Endothelial cell (in vitro differentiated cells): ENCODE data around the gene LOXL3. TPM values are rescaled to one million over a fixed set of nuclear protein-coding genes. Genes with fewer than 3 reads are reported as not detected.
A peak's percentile ranks its signal among the peaks of the same experiment; 100 is the strongest.

ENCODE experiments used
- DNase-seq: peaks from one replicate; pipeline ENCODE4 v3.0.0; 2021; ENCODE audit warnings: low spot score
- H3K27ac Mint-ChIP-seq: one replicate; pipeline ENCODE4 v1.8.0; 2021; ENCODE audit warnings: mixed read lengths, inconsistent platforms; ENCODE audit not compliant: unreplicated experiment
- H3K27me3 Mint-ChIP-seq: one replicate; pipeline ENCODE4 v1.8.0; 2021; ENCODE audit warnings: mild to moderate bottlenecking, moderate library complexity, mixed read lengths, inconsistent platforms; ENCODE audit not compliant: unreplicated experiment
- H3K36me3 Mint-ChIP-seq: one replicate; pipeline ENCODE4 v1.8.0; 2021; ENCODE audit warnings: mild to moderate bottlenecking, low read depth, mixed read lengths, inconsistent platforms; ENCODE audit not compliant: unreplicated experiment
- H3K4me1 Mint-ChIP-seq: one replicate; pipeline ENCODE4 v1.8.0; 2021; ENCODE audit warnings: mild to moderate bottlenecking, mixed read lengths, inconsistent platforms; ENCODE audit not compliant: unreplicated experiment
- H3K4me3 Mint-ChIP-seq: one replicate; pipeline ENCODE4 v1.8.0; 2021; ENCODE audit warnings: mild to moderate bottlenecking, mixed read lengths, inconsistent platforms; ENCODE audit not compliant: unreplicated experiment
- H3K9me3 Mint-ChIP-seq: one replicate; pipeline ENCODE4 v1.8.0; 2021; ENCODE audit warnings: mixed read lengths, inconsistent platforms; ENCODE audit not compliant: unreplicated experiment
- CTCF ChIP-seq: fragments of 200-600 bp; sonication (generic); IDR thresholded peaks from one replicate; pipeline ENCODE4 v1.5.0; 2021; ENCODE audit warnings: antibody characterized with exemption; ENCODE audit not compliant: unreplicated experiment
- total RNA-seq: library from RNA; stranded (reverse); fragmentation: NEBNext Ultra II Directional; extraction: Animal tissue kit (Norgen Biotek cat#: 25700); gene quantifications from one replicate; pipeline ENCODE4 v1.2.1, GENCODE V29; 2021; ENCODE audit not compliant: unreplicated experiment

Gene LOXL3
- total RNA-seq, 1 donor from 2014 or later: 10.0 TPM

- Mint-ChIP-seq H3K36me3 (peaks cover 33% of the 10 kb centered on the region), H3K27me3 (peaks cover 12% of the 10 kb centered on the region), H3K4me1 (peaks cover 18% of the 10 kb centered on the region), H3K4me3 (peak overlapping the region; percentile 62), H3K27ac (peak overlapping the region; percentile 25), H3K9me3 (no peaks in the 10 kb centered on the region)
- no peak for TF ChIP-seq CTCF
- no peak for DNase-seq
These were observed 22.1 kb downstream of the LOXL3 start for GRCh38 chr2:74531666-74532065.

DNA sequence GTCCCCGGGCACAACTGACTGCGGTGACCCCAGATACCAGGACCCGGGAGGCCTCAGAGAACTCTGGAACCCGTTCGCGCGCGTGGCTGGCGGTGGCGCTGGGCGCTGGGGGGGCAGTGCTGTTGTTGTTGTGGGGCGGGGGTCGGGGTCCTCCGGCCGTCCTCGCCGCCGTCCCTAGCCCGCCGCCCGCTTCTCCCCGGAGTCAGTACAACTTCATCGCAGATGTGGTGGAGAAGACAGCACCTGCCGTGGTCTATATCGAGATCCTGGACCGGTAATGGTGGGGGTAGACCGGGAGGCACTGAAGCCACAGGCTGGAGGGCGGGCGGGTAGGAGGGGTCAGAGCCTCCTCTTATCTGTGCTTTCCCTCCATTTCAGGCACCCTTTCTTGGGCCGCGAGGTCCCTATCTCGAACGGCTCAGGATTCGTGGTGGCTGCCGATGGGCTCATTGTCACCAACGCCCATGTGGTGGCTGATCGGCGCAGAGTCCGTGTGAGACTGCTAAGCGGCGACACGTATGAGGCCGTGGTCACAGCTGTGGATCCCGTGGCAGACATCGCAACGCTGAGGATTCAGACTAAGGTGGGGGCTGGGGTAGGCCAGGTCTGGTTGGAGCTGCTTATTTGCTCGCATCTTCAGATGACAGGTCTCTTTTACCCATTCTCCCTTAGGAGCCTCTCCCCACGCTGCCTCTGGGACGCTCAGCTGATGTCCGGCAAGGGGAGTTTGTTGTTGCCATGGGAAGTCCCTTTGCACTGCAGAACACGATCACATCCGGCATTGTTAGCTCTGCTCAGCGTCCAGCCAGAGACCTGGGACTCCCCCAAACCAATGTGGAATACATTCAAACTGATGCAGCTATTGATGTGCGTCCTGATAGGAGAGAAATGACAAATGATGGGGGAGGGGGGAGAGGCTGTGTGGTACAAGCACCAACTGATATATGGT lies 23.2 kb downstream of the LOXL3 start:
- Mint-ChIP-seq H3K4me1 (peaks cover 26% of the 10 kb centered on the region), H3K4me3 (peak overlapping the region; percentile 87), H3K9me3 (no peaks in the 10 kb centered on the region), H3K27ac (peak overlapping the region; percentile 48), H3K36me3 (peaks cover 39% of the 10 kb centered on the region), H3K27me3 (peaks cover 12% of the 10 kb centered on the region)
- peak; percentile 29 for DNase-seq
- no peak for TF ChIP-seq CTCF

DNA sequence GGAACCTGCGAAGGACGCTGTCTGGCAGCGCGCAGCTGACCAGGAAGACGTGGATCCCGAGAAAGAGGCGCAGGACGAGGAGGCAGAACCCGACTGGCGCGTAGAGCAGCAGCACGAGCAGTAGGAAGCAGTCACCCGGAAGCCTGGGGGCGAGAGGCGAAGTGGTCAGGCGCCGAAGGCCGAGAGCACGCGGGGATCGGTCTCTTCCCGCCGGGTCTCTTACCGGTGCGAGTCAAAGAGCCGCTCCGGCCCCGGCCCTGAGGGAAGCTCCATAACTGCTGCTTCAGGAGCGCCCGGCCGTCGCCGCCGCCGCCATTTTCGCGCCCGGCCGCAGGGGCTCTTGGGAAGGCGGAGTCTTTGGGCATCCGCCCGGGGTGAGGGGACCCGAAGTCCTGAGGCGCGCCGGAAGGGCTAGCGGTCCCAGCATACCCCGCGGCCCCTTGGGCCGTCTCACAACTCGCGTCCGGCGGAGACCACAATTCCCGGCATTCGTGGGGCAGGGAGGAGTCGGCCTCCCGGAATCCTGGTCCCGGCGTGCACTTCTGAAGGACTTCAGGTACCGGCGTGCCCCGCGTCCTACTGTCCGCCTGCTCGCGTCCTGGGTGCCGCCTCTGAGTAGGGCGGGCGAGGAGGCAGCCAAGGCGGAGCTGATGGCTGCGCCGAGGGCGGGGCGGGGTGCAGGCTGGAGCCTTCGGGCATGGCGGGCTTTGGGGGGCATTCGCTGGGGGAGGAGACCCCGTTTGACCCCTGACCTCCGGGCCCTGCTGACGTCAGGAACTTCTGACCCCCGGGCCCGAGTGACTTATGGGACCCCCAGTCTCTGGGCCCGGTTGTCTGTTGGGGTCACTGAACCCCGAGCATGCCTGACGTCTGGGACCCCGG lies 24.1 kb downstream of the LOXL3 start, which contains the start of the genes AUP1 and HTRA2:
Gene AUP1 (minus strand): TSS at position 350 of the 882 bp plus-strand sequence. CDS start 77 bp downstream, at position 273.
Gene HTRA2 (plus strand): TSS at position 577 of the 882 bp plus-strand sequence. CDS start 74 bp downstream, at position 651.
- H3K27ac Mint-ChIP-seq: peak within 1 kb of the TSS; percentile 96
- peaks cover 43% of the 10 kb centered on the region for H3K36me3 Mint-ChIP-seq
- TF ChIP-seq CTCF: no peak
- no peaks in the 10 kb centered on the region for H3K9me3 Mint-ChIP-seq
- peaks cover 26% of the 10 kb centered on the region for H3K4me1 Mint-ChIP-seq
- H3K27me3 Mint-ChIP-seq: peaks cover 12% of the 10 kb centered on the region
- peak; percentile 96 for DNase-seq
- H3K4me3 Mint-ChIP-seq: peak within 1 kb of the TSS; percentile 98

DNA sequence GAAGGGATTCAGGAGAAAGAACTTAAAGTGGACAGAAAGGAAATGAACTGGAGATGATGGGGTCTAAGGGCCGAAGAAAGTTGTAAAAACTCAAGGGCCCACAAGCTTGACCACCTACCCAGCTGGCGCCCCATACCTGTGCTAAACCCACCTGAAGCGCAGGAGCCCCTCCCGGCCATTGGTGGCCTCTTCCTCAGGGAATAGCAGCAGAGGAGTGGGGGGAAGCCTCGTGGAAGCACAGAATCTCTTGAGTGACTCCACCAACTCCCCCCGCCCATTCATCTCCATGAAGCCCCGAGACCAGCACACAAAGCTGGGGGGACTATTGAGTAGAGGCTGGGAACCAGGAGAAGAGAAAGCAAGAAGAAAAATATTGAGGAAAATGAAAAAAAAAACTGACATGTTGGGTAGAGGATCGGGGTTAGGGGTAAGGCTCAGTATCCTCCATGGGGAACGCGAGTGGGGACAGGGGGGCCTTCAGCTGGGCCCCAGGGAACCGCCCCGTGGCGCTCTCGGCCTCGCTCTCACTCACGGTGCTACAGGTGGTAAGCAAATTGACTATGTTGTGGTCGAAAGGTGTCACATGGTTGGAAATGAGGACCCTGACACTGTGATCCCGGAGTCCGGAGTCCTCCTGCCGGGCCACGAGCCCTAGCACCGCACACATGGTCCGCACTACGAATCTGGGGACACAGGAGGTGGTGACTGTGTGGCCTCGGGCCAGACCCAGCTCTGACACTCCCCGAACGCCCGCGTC lies 25.0 kb downstream of the LOXL3 start:
- TF ChIP-seq CTCF: no peak
- H3K36me3 Mint-ChIP-seq: peaks cover 43% of the 10 kb centered on the region
- DNase-seq: no peak
- H3K4me3 Mint-ChIP-seq: peak overlapping the region; percentile 98
- H3K27ac Mint-ChIP-seq: peak overlapping the region; percentile 96
- peaks cover 26% of the 10 kb centered on the region for H3K4me1 Mint-ChIP-seq
- no peaks in the 10 kb centered on the region for H3K9me3 Mint-ChIP-seq
- peaks cover 12% of the 10 kb centered on the region for H3K27me3 Mint-ChIP-seq
